ENCODE data around the gene TTN. TPM values are rescaled to one million over a fixed set of nuclear protein-coding genes. Genes with fewer than 3 reads are reported as not detected.

Gene TTN
- total and polyA plus RNA-seq, 2 of the 8 experiments (the other 6 are each of a cell fraction or from before 2014, with no cell fraction given) = 0.30 to 9.7 TPM

GRCh38 chr2:178478439-178479274, 328.6 kb downstream of the TTN start, which contains the start of gene FKBP7:
Gene FKBP7, minus strand, starts transcription at chr2:178478600. Its CDS starts 101 bp downstream, at chr2:178478499.
- FAIRE-seq = no peak
- peak within 1 kb of the TSS; percentile 98 for H2AFZ ChIP-seq (ENCODE audit: low read length)
- peak within 1 kb of the TSS; percentile 72 for H4K5ac ChIP-seq (ENCODE audit: insufficient read length, low read depth, low read length)
- H3K23me2 ChIP-seq (ENCODE audit: low read depth, low read length) = peaks cover 9% of the 10 kb centered on the region
- peak within 1 kb of the TSS; percentile 57 for H2BK120ac ChIP-seq (replicated peaks; ENCODE audit: low read depth, low read length)
- peak within 1 kb of the TSS; percentile 59 to 92 for H3K4me2 ChIP-seq (ENCODE audit: insufficient read depth in 1 of 2, low read depth in 2 of 2, low read length in 2 of 2)
- CTCF ChIA-PET (ENCODE audit: partially characterized antibody) = interaction anchor here (0.6 to 1.2 kb wide), 2 partner anchors 18 to 252 kb away, joined by 3 read pairs; no protein-coding TSS in a partner anchor
- peak within 1 kb of the TSS; percentile 73; the same call in 1 of the 2 replicates for H2BK5ac ChIP-seq (ENCODE audit: low read depth, low read length)
- H2AK5ac ChIP-seq (ENCODE audit: low read depth, low read length) = no peak within 1 kb of the TSS
- H3K79me1 ChIP-seq (ENCODE audit: low read depth, low read length) = peaks cover 2% of the 10 kb centered on the region; the same call in 1 of the 2 replicates
- H3K56ac ChIP-seq (replicated peaks; ENCODE audit: insufficient read length, low read depth, low read length) = no peak within 1 kb of the TSS
- H3K36me3 ChIP-seq (ENCODE audit: control insufficient read depth in 2 of 4, insufficient read depth in 4 of 4, low read length in 3 of 4) = no peaks in the 10 kb centered on the region
- no peak within 1 kb of the TSS for H3K4ac ChIP-seq (replicated peaks; ENCODE audit: insufficient read length, low read depth, low read length)
- no peaks in the 10 kb centered on the region for H3K9me3 ChIP-seq (ENCODE audit: insufficient read depth in 2 of 2, low read depth in 1 of 2, low read length in 1 of 2)
- peak within 1 kb of the TSS; percentile 34 for H3K18ac ChIP-seq (ENCODE audit: extremely low read depth, low read length)
- peak within 1 kb of the TSS; percentile 62 to 92 (median 80) for H3K4me3 ChIP-seq (ENCODE audit: extremely low read depth in 1 of 4, insufficient read depth in 2 of 4, low read depth in 3 of 4, low read length in 4 of 4)
- H2BK15ac ChIP-seq (ENCODE audit: low read length) = peak within 1 kb of the TSS; percentile 74; the same call in 1 of the 2 replicates
- peaks cover 2 to 3% of the 10 kb centered on the region in 2 experiments for H4K20me1 ChIP-seq (replicated peaks in 1 of 2; ENCODE audit: control insufficient read depth in 1 of 2, insufficient read depth in 2 of 2, low read length in 2 of 2)
- H4K8ac ChIP-seq (ENCODE audit: extremely low read depth, insufficient read depth, low read length) = no peak within 1 kb of the TSS; the same call in 1 of the 2 replicates
- POLR2A ChIA-PET (ENCODE audit: partially characterized antibody) = interaction anchor here (0.9 to 1.2 kb wide), 2 partner anchors 23 to 28 kb away, joined by 3 to 4 read pairs; partner anchors contain the start of genes PJVK and PRKRA
- H4K91ac ChIP-seq (replicated peaks; ENCODE audit: insufficient read length, low read length) = peak within 1 kb of the TSS; percentile 52
- peak within 1 kb of the TSS; percentile 70 for H2BK12ac ChIP-seq (ENCODE audit: low read depth, low read length)
- no peak within 1 kb of the TSS for H2BK20ac ChIP-seq (ENCODE audit: low read length)
- peaks cover 0 to 12% (median 4%) of the 10 kb centered on the region in 4 experiments; a peak in 3 of 7 replicates for H3K4me1 ChIP-seq (replicated peaks in 1 of 4; ENCODE audit: control insufficient read depth in 3 of 4, insufficient read depth in 4 of 4, low read length in 3 of 4)
- no peak within 1 kb of the TSS for H3K14ac ChIP-seq (ENCODE audit: insufficient read length)
- H3K9ac ChIP-seq (replicated peaks in 1 of 4; ENCODE audit: extremely low read depth in 1 of 4, low read depth in 3 of 4, low read length in 3 of 4) = peak within 1 kb of the TSS; percentile 65 to 91 (median 74)
- H3K79me2 ChIP-seq (ENCODE audit: control insufficient read depth in 1 of 2, insufficient read depth in 2 of 2, low read length in 2 of 2) = peaks cover 0 to 23% of the 10 kb centered on the region in 2 experiments; a peak in 2 of 4 replicates
- peak in 1 of 2 experiments; percentile 84 for DNase-seq (ENCODE audit: low read depth in 1 of 2, low spot score in 2 of 2)
- H3K23ac ChIP-seq (ENCODE audit: insufficient read length) = no peak within 1 kb of the TSS
- 2% methylated on average over 54 of the region's 56 CpGs; no CpG with 5 or more reads in 1 of the 2 experiments for WGBS, 2 experiments (ENCODE audit: extremely low coverage in 1 of 2, insufficient coverage in 1 of 2, insufficient read length in 1 of 2, insufficient replicate concordance in 2 of 2, low coverage in 1 of 2, low lambda C conversion rate in 2 of 2, missing lambda C conversion rate in 1 of 2)
- no peaks in the 10 kb centered on the region; a peak in 2 of 7 replicates for H3K27me3 ChIP-seq (replicated peaks in 1 of 4; ENCODE audit: control insufficient read depth in 3 of 4, extremely low read depth in 1 of 4, insufficient read depth in 3 of 4, low read length in 3 of 4)
- H3K27ac ChIP-seq (ENCODE audit: low read depth, low read length) = peak within 1 kb of the TSS; percentile 29; the same call in 1 of the 2 replicates
- TF ChIP-seq RAD21 (IDR thresholded peaks at IDR 0.05 in 1 of 2, conservative IDR thresholded peaks at IDR 0.05 in 1 of 2; ENCODE audit: low read depth in 2 of 2, low read length in 2 of 2) = peak; percentile 60 to 61
- TF ChIP-seq MAX (IDR thresholded peaks at IDR 0.05) = peak; percentile 68
- peak; percentile 85 for TF ChIP-seq RBBP5 (IDR thresholded peaks at IDR 0.05; ENCODE audit: borderline replicate concordance, low read depth, low read length)
- TF ChIP-seq PHF8 (conservative IDR thresholded peaks at IDR 0.05; ENCODE audit: low read depth, low read length) = peak; percentile 63
- TF ChIP-seq TBP (IDR thresholded peaks at IDR 0.05; ENCODE audit: low read depth, low read length) = peak; percentile 51; the same call in 1 of the 2 replicates
- TF ChIP-seq YY1 (IDR thresholded peaks at IDR 0.05; ENCODE audit: low read depth, low read length) = peak; percentile 66
- TF ChIP-seq HDAC6 (IDR thresholded peaks at IDR 0.05; ENCODE audit: low read depth, low read length) = no peak
- TF ChIP-seq EZH2 (IDR thresholded peaks at IDR 0.05; ENCODE audit: low read depth, low read length, severe bottlenecking) = no peak
- no peak for TF ChIP-seq MAFK (IDR thresholded peaks at IDR 0.05; ENCODE audit: low read depth, low read length)

Measured in H1 (cell line).